Activated CD4-positive, alpha-beta T cell treated with anti-CD3 and anti-CD28 coated beads, Interleukin-10, Interleukin-2, amounts not matched to agents 100 ng/mL and 50 ng/mL, durations not matched to agents 16 hours and 8 hours (primary cell): Measurements from ENCODE around the gene RPS6KL1.
A peak's percentile ranks its signal among the peaks of the same experiment; 100 is the strongest.

Experiments
- DNase-seq: peaks from one replicate; pipeline ENCODE4 v3.0.0-alpha.2; 2020

RPS6KL1 gene

DNA sequence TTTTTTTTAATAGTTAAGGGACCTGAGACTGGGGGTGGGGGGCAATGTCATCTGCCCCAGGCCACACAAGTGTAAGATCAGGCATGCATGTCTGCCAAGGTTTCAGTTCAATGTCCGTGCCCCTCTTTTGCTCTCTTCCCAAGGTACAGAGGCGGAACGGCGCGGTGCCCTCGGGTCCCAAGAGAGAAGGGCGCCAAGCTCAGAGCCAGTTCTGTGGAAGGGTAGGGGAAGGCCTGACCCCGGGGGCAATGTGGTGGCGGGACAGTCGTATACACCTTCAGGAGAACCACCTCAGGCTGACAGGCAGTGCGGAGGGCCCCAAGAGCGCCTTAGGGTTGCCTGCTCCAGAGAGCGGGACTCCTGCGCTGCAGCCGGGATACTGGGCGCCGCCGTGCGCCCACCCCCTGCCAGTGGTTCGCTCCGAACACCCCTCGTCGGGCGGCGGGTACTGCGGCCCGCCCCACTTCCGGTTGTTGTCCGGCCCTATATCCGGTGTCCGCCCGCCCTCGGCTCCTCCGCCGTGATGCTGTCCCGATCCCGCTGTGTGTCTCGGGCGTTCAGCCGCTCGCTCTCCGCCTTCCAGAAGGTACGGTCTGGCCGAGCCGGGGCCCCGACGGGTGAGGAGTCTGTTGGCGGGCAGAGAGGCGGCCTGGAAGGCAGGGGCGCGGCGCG lies 41.5 kb downstream of the RPS6KL1 start, which contains the start of gene DLST:
Gene DLST (plus strand): TSS at position 486 of the 672 bp plus-strand sequence. CDS start 38 bp downstream, at position 524.
- peak; percentile 90 for DNase-seq

DNA sequence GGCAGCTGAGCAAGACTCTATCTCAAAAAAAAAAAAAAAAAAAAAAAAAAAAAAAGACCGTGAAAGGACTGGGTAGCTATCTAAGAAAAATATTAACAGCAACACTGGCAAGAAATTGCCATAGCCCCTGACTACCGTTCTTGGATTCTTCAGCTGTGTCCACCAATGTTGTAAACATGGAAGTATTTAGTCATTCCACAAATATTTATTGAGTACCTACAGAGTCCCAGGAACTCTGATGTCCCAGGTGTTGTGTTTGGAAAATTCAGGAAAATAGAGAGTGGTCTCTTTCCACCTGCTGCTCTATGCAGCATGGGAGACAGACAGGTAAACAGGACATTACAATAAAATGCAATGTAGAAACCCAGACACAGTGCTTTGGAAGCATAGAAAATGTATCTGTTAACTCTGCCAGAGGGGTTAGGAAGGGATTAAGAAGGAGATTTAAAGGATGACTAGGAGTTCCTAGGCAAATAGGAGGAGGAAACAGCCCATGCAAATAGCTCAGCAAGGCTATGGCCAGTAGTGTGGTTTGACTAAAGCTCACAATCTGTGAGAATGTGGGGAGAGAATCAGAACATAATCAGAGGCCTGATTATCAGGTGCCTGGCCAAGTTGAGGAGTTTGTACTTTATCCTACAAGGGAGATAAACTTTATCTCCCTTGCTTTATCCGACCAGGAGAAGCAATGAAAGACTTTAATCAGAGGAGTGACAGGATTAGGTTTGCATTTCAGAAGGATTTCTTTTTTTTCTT lies 43.5 kb downstream of the RPS6KL1 start:
- no peak for DNase-seq

DNA sequence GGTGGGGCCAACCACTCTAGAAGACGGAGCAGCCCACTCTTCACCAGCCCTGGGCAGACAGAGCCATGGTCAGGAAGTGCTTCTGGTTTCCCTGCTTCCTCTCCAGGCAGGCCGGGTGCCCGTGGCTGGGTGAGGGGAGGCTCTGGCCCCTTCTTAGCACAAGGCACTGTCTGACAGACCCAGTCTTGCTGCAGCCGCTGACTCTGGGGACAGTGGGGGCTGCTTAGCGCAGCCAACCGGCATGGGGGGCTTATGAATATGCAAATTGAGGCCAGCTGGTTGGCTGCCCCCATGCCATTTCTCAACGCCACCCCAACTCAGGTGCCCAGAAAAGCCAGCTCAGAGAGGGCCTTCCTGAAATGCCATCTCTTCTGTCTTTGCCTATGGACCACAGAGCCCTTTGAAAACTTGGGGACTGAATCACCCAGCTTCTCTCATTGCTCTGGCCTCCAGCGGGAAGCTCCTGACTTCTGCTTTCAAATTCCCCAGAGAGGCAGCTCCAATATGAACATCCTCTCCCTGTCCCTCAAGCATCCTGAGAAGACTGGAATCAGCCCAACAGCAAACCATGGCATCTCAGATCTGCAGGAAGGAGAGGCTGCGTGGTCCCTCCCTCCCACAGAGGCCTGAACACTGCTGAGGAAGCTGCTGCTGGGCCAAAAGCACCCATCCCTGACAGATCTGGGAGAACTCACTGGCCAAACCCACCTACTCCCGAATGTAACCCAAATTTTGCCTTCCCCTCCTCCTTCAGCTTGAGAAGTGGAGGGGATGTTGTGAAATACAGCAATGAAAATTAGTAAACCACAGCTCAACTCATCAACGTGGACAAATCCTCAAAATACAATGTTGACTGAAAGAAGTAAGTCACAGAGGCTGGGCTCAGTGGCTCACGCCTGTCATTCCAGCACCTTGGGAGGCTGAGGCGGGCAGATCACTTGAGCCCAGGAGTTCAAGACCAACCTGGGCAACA lies 46.8 kb downstream of the RPS6KL1 start, which contains the start of gene PROX2:
Gene PROX2 (minus strand): TSS at position 205 of the 973 bp plus-strand sequence. CDS start 12,311 bp downstream, outside the sequence.
- DNase-seq, result no peak

DNA sequence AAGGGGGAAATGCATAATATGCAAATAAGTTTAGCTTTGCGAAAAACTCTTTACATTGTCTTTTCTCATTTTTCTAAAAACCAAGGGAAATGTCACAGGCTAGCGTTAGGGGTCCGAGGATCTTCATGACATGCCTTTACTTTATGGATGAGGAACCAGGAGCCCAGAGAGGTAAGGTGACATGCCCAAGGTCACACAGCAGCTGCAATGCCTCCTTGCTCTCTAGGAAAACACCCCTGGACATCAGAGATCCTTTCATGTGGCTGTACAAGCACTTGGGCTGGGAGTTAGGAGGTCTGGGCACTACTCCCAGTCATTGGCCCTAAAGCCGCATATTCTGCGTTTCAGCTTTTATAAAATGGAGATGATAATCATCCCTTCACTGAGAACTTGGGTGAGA lies 47.9 kb downstream of the RPS6KL1 start:
- no peak for DNase-seq

DNA sequence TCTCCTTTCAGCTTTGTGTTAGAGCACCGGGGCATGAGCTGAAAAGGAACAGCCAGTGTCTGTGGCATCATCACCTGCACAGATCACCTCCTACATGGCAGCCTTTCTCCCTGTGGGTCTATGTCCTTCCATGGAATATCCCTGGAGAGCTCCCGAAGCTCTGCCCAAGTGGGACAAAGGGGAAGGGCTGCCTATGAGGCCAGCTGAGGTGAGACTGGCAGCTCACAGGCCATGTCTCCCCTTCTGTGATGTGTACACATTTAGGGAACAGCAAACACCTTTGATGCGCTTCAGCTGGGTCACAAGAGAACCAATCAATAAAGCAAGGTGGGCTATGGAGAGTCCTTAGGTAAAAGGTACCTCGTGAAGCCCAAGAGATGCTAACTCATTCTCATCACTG lies 51.2 kb downstream of the RPS6KL1 start:
- no peak for DNase-seq

DNA sequence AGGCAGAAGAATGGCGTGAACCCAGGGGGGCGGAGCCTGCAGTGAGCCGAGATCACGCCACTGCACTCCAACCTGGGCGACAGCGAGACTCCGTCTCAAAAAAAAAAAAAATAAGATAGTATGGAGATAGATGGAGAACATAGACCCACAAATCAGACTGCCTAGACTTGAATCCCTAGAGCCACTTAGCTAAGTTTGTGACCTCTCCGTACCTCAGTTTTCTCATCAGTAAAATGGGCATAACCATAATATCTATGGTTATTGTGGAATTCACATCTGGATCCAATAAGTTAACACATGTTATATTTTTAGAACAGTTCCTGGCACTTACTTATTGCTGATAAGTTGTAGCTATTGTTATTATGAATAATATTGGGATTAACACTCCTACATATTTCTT lies 54.3 kb downstream of the RPS6KL1 start:
- no peak for DNase-seq

DNA sequence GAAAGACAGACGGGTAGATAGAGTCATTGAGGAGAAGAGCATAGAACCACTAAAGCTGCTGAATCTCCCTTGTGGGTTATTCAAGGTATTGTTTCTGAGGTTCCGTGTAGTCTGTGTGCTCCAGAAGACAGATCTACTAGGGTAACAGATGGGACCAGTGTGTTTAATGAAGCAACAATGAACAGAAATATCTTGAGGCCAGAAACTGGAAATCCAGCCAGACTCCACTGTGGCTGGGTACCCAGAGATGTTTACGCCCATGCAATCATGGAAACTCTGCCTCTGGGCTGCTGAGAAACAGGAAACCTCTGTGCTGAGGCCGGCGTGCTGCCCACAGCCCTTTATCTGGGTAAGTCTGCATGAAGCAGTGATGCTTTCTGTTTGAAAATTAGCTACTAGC lies 55.4 kb downstream of the RPS6KL1 start:
- DNase-seq, result peak; percentile 49

DNA sequence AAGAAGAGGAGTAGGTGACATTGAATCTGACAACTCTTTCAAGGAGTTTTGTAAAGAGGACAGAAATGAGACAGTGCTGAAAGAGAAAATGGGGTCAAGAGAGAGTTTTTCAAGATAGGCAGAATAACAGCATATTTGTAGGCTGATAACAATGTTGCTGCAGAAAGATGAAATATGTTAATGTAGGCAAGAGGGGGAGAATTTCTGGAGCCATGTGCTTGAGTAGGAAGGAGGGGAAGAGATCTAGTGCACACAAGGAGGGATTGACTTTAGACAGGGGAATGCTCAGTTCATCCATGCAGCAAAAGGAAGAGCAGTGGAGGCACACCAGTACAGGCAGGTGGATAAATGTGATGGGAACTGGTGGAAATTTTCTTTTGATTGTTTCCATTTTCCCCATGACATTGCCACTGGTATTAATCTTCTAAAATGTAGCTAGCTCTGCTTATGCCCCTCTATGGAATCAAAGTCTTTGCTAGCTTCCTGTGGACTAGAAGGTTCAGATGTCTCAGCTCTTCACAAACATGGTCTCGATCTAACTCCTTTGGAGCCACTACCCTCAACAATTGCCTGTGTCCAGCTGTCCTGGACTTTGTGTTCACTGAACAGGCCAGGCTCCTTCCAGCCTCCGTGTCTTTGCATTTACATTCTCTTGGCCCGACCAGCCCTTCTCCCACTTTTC lies 56.2 kb downstream of the RPS6KL1 start:
- no peak for DNase-seq

DNA sequence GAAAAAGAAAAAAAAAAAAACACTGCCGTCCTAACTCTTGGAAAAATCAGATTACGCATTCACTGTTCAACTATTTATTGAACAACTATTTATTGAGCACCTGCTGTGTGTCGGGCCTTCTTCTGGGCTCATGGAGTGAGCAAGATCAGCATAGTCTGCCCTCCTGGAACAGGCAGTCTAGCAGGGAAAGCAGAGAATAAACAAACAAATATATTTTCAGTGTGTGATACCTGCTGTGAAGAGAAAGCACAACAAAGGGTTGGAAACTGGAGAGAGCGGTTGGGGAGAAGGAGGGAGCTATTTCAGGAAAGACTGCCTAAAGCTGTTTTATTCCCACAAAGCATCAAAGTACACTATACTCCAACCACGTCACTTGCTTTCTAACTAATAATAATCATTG lies 57.9 kb downstream of the RPS6KL1 start:
- no peak for DNase-seq

DNA sequence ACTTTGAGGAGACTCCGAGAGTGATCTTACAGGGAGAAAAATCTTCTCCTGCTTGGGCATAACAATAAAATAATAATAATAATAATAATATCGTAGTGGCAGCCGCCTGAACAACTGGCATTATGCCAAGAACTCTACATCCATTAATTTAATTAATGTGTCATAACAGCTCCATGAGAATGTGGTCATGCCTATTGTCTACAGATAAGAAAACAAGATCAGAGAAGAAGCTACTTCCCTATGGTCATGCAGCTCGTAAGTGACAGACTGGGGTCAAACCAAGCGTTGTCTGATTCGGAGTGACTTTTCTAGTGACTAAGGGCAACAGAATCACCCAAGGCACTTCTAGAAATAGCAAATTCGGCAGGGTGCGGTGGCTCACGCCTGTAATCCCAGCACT lies 58.9 kb downstream of the RPS6KL1 start:
- DNase-seq, result no peak

DNA sequence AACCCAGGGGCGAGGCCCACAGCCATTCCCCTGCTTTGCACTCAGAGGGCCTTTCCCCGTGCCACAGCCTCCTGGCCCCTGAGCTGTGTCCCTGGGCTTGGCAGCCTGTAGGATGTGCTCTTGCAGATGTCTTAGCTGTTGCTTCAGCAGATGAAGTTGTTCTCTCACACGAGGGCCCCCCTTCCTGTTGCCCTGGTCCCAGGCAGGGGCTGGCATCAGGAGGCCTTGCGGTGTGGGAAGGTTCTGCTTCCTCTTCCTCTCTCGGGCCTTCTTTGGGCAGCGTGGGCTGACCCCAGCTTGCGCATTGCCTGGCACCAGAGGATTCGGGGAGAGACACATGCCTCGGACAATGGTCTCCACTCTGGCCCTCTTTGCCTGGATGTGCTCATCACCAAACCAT lies 59.8 kb downstream of the RPS6KL1 start:
- DNase-seq, result no peak

DNA sequence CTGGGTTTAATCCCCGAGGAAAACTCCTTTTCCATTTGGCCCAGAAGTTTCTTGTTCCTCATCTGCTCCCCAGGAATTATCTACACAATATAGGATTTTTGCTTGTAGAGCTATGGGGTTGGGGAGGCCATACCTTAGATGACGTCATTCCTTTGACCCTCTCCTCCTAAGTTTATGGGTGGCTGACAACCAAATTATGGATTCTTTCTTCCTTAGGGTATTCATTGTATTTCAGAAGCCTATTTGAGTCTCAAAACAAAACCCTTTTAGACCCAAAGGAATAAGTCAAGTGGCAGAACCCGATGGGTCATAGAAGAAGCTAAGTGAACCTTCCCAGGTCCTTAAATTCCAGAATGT lies 61.3 kb downstream of the RPS6KL1 start:
- DNase-seq, result no peak

DNA sequence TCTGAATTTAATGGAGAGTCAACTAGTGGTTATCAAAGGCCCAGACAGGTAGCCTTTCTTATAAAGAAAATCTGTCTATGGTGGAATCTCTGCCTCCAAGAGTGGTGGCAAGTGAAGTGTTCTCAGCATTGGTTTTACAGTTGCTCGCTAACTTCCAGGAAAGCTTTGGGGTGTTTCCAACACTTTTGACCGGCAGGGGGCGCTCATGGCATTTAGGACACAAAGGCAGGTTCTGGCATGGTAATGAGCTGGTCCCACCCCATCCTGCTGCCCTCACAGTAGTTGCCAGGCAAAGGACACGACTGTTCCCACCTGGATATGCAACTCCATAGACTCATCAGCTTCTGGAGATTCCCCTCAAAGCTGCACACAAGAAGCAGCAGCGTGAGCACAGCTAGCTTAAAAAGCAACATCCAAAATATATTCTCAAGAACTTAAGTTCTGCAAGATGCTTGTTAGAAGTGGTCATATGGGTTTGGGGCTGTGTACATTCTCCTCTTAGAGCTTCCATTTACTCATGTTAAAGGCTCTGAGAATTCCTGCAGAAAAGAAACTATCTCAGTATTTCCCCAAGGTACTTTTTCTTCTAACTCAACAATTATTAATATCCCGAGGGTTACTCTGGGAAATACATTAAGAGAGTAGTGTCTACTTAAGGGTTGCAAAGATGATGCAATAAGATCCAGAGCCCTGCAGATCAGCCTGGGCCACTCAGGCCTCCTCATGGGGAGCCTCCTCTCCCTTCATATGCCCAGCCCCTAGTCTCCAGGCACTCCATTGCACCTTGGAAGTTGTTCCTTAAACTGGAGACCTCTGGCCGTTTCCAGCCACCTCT lies 61.9 kb downstream of the RPS6KL1 start:
- DNase-seq, result peak; percentile 91

DNA sequence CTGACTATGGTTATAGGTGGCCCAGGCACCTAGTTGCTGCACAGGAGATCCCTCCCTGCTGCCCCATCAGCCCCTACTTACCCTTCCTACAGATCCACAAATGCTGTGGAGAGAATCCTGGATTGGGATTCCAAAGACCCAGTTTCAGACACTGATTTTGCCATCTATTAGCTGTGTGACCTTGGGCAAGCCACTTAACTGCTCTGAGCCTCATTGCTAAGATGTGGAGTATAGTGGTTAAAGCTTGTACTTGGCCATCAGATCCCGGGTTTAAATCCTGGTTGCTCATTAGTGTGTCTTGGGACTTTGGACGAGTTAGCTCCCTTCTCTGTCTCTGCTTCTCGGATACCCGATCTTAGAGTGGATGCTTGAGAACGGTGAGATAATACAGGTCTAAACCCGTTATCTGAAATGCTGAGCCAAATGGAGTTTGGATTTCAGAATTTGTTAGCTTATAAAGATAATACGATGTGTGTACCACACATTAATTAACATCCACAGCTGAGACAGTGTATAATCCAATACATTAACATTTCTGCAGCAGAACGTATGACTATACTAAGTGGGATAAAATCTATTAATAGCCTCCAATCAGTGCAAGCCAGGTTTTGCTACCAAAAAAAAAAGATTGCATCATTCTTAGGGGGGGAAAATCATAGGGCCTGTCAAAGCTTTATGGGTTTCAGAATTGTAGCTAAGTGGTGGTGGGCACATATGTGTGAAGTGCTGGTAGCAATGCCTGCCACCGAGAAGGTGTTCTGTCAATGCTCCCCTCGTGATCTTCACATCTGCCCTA lies 63.1 kb downstream of the RPS6KL1 start:
- no peak for DNase-seq

DNA sequence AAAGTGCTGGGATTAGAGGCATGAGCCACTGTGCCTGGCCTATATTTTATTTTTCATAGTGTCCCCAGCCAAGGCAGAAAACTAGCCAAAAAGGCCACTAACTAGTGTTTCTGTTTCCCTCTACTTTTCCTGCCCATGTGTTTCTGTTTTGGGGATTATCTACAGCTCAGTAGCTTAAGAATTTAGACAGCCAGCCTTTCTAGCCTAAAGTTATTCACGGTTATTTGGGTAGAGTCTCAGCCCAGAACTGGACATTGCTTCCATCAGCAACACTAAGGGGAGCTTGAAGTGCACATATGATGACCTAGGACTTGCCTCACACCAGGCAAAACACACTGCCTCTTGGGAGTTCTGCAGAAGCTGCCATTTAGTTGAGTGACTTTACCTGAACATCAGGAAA lies 65.0 kb downstream of the RPS6KL1 start:
- no peak for DNase-seq

DNA sequence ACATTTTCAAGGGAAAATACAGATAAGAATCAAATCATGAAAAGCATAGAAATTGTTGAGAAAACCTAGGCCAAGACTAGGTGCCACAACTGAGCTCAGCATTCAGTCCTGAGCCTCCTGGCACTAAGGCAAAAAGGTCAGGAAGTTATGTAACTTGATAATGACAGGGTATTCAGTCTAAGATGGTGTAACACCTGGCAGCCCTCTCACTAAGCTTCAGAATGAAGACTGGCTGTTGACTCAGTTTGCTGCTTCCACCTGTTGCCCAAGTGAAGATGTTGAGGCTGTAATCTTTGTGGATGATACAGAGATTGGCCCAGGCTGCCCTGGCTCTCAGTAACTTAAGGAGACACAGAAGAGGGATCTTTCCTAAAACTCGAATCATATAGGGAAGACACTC lies 66.7 kb downstream of the RPS6KL1 start:
- no peak for DNase-seq

DNA sequence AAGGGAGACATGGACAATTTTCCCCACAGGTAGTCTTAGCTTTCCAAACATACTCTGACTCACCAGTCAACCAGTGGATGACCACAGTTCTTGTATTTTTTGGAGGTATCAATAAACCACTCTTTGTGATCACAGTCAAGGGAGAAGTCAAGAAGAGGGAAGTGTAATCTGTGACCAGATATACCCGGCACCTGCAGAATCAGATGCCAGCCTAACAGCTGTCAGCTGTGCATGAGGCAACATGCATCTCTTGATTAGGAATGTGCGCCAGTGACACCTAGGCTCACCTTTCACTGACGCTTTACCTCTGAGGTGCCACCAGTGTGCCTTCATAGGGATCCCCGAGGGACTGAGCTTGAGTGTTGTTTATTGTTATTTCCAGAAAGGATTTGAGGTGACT lies 67.1 kb downstream of the RPS6KL1 start:
- DNase-seq, result no peak

DNA sequence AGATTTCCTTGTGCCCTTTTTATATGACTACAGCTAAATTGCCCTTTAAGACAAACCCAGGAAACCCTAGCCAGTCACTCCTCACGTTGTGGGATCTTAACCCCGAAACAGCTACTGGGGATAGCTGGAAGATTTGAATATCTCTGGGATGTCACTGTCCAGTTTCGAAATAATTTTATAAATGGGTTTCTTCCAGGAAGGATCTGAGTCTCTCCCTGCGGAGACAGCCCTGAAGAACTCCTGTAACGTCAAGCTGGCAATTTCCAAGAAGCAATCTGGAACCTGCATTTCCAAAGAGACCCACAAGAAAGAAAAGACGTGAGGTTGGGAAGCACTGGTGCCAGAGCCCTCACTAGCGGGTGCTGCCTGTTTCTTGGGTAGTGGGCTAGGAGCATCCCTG lies 68.0 kb downstream of the RPS6KL1 start:
- DNase-seq, result no peak
